Colonic mucosa (tissue), 4 donors: ENCODE measurements around the gene MLPH. TPM values are rescaled to one million over a fixed set of nuclear protein-coding genes. Genes with fewer than 3 reads are reported as not detected.
A peak's percentile ranks its signal among the peaks of the same experiment; 100 is the strongest.

Experiments
- DNase-seq: peaks from one replicate; pipeline ENCODE4 v3.0.0-alpha.2; 2020
- H3K27ac ChIP-seq: fragments of 200-600 bp; one replicate; pipeline ENCODE4 v1.8.0; 2021
- H3K27me3 ChIP-seq: fragments of 200-600 bp; one replicate; pipeline ENCODE4 v1.8.0; 2021
- H3K36me3 ChIP-seq: fragments of 200-600 bp; one replicate; pipeline ENCODE4 v1.8.0; 2021
- H3K4me1 ChIP-seq: fragments of 200-600 bp; one replicate; pipeline ENCODE4 v1.8.0; 2021; ENCODE audit warnings: mild to moderate bottlenecking
- H3K4me3 ChIP-seq: fragments of 200-600 bp; one replicate; pipeline ENCODE4 v1.8.0; 2021
- H3K9ac ChIP-seq, 2 donors: one replicate each; pipeline ENCODE4 v1.7.0; 2013; ENCODE audit warnings: control low read depth in 2 of 2, low read depth in 2 of 2, low read length in 2 of 2
- H3K9me3 ChIP-seq: fragments of 200-600 bp; one replicate; pipeline ENCODE4 v1.8.0; 2021
- CTCF ChIP-seq: fragments of 200-600 bp; IDR thresholded peaks from one replicate; pipeline ENCODE4 v1.8.0; 2022; ENCODE audit warnings: antibody characterized with exemption, mild to moderate bottlenecking
- intact Hi-C: fragments of 100-400 bp; cut with DNase I; formaldehyde crosslinking; loops from one replicate; pipeline ENCODE4 v1.14.1; 2022
- total RNA-seq, 2 donors: library from RNA; stranded (reverse); fragmentation: NEBNext Ultra II Directional in 1 of 2; extraction: Animal tissue kit (Norgen Biotek cat#: 25700) in 1 of 2; gene quantifications; one replicate each; pipeline ENCODE4 v1.2.1, GENCODE V29; 2021
- donor health status: healthy.
- donor health status: DM: no; HTN: no; CAD: no.
- donor health status: DM: no; HTN: no; CAD: no.

MLPH gene
- total RNA-seq, 2 donors from 2014 or later = 87.9 to 111 TPM

- no peak overlapping the region for H3K4me3 ChIP-seq
- H3K27ac ChIP-seq = no peak overlapping the region
- H3K9me3 ChIP-seq = no peaks in the 10 kb centered on the region
- H3K27me3 ChIP-seq = no peaks in the 10 kb centered on the region
- H3K4me1 ChIP-seq = no peaks in the 10 kb centered on the region
- H3K9ac ChIP-seq = no peak overlapping the region
- intact Hi-C loops = loop anchor here (10.0 kb wide), 2 partner anchors 420 to 450 kb away; no protein-coding TSS in a partner anchor
- H3K36me3 ChIP-seq = no peaks in the 10 kb centered on the region
- DNase-seq = no peak
- TF ChIP-seq CTCF = no peak
Observed at GRCh38 chr2:237574467-237574866, 87.4 kb downstream of the MLPH start.

- H3K9ac ChIP-seq = no peak overlapping the region
- H3K36me3 ChIP-seq = no peaks in the 10 kb centered on the region
- no peak overlapping the region for H3K4me3 ChIP-seq
- H3K27me3 ChIP-seq = no peaks in the 10 kb centered on the region
- no peaks in the 10 kb centered on the region for H3K4me1 ChIP-seq
- no peak overlapping the region for H3K27ac ChIP-seq
- DNase-seq = peak; percentile 57
- intact Hi-C loops = loop anchor here (10.0 kb wide), 2 partner anchors 420 to 450 kb away; no protein-coding TSS in a partner anchor
- H3K9me3 ChIP-seq = no peaks in the 10 kb centered on the region
- no peak for TF ChIP-seq CTCF
Observed at GRCh38 chr2:237574894-237575868, 88.1 kb downstream of the MLPH start.

- Histone ChIP-seq H3K4me1 (no peaks in the 10 kb centered on the region), H3K9ac (no peak overlapping the region), H3K27ac (no peak overlapping the region), H3K4me3 (no peak overlapping the region), H3K27me3 (no peaks in the 10 kb centered on the region), H3K36me3 (no peaks in the 10 kb centered on the region), H3K9me3 (no peaks in the 10 kb centered on the region)
- DNase-seq = no peak
- TF ChIP-seq CTCF = no peak
- intact Hi-C loops = loop anchor here (10.0 kb wide), 2 partner anchors 421 to 451 kb away; no protein-coding TSS in a partner anchor
Observed at GRCh38 chr2:237575869-237576862, 89.1 kb downstream of the MLPH start.

- H3K27ac ChIP-seq = no peak overlapping the region
- no peaks in the 10 kb centered on the region for H3K9me3 ChIP-seq
- no peak for TF ChIP-seq CTCF
- no peak overlapping the region for H3K9ac ChIP-seq
- H3K4me1 ChIP-seq = no peaks in the 10 kb centered on the region
- DNase-seq = no peak
- H3K27me3 ChIP-seq = no peaks in the 10 kb centered on the region
- no peaks in the 10 kb centered on the region for H3K36me3 ChIP-seq
- no peak overlapping the region for H3K4me3 ChIP-seq
- intact Hi-C loops = loop anchor here (10.0 kb wide), 2 partner anchors 422 to 452 kb away; no protein-coding TSS in a partner anchor
Observed at GRCh38 chr2:237576974-237577373, 89.9 kb downstream of the MLPH start.

- Histone ChIP-seq H3K9ac (no peak overlapping the region), H3K9me3 (no peaks in the 10 kb centered on the region), H3K36me3 (no peaks in the 10 kb centered on the region), H3K27me3 (no peaks in the 10 kb centered on the region), H3K4me1 (no peaks in the 10 kb centered on the region), H3K4me3 (no peak overlapping the region), H3K27ac (no peak overlapping the region)
- intact Hi-C loops = loop anchor here (10.0 kb wide), 2 partner anchors 423 to 453 kb away; no protein-coding TSS in a partner anchor
- no peak for DNase-seq
- no peak for TF ChIP-seq CTCF
Observed at GRCh38 chr2:237577458-237577857, 90.4 kb downstream of the MLPH start.
